ENCODE data around the gene DIDO1.

Gene DIDO1

GRCh38 chr20:62906647-62907375 lies 19.5 kb downstream of the DIDO1 start:
- no peak overlapping the region for H3K4me2 ChIP-seq (ENCODE audit: low read length)
- TF ChIP-seq CTCF (IDR thresholded peaks at IDR 0.05; ENCODE audit: low read depth, low read length) (no peak), EZH2phosphoT487 (IDR thresholded peaks at IDR 0.05; ENCODE audit: low read depth) (no peak)
- H3K27me3 ChIP-seq (ENCODE audit: low read depth, low read length) = no peaks in the 10 kb centered on the region
- no peak overlapping the region for H3K27ac ChIP-seq (ENCODE audit: low read length)
- peaks cover 31% of the 10 kb centered on the region for H3K4me1 ChIP-seq (ENCODE audit: low read length)
- H3K9ac ChIP-seq (ENCODE audit: low read length) = no peak overlapping the region
- H3K36me3 ChIP-seq (replicated peaks; ENCODE audit: low read depth, low read length) = peaks cover 76% of the 10 kb centered on the region
- H4K20me1 ChIP-seq (ENCODE audit: insufficient read depth, low read length) = peaks cover 37% of the 10 kb centered on the region
- H3K4me3 ChIP-seq (ENCODE audit: low read length) = no peak overlapping the region
- peaks cover 50% of the 10 kb centered on the region for H3K79me2 ChIP-seq (ENCODE audit: low read length)
- H2AFZ ChIP-seq (ENCODE audit: low read depth, low read length) = no peak overlapping the region
- no peaks in the 10 kb centered on the region for H3K9me3 ChIP-seq (ENCODE audit: insufficient read depth, low read length)

DNA sequence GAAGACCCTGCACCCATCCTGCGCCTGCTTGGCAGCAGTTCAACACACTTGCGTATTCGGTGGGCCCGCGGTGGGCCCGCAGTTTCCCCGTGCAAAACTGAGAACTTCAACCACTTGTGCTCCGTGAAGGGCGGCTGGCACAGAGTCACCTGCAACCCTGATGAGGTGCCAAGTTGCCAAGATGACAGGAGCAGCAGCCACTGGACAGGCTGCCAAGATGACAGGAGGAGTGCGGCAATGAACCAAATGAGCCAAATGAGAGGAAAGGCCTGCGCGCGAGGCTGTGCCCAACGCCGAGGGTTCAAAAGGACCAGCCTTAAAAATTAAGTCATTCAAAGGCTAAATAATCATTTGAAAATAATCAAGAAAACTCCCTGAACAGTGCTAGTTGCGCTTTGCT lies 20.1 kb downstream of the DIDO1 start:
- Histone ChIP-seq H4K20me1 (ENCODE audit: insufficient read depth, low read length) (peaks cover 34% of the 10 kb centered on the region), H3K36me3 (replicated peaks; ENCODE audit: low read depth, low read length) (peaks cover 75% of the 10 kb centered on the region), H3K9ac (ENCODE audit: low read length) (no peak overlapping the region), H3K4me2 (ENCODE audit: low read length) (no peak overlapping the region), H3K79me2 (ENCODE audit: low read length) (peaks cover 44% of the 10 kb centered on the region), H3K4me3 (ENCODE audit: low read length) (no peak overlapping the region), H3K27me3 (ENCODE audit: low read depth, low read length) (no peaks in the 10 kb centered on the region), H3K27ac (ENCODE audit: low read length) (no peak overlapping the region), H3K4me1 (ENCODE audit: low read length) (peaks cover 31% of the 10 kb centered on the region), H3K9me3 (ENCODE audit: insufficient read depth, low read length) (no peaks in the 10 kb centered on the region), H2AFZ (ENCODE audit: low read depth, low read length) (no peak overlapping the region)
- TF ChIP-seq CTCF (IDR thresholded peaks at IDR 0.05; ENCODE audit: low read depth, low read length) = no peak
- no peak for TF ChIP-seq EZH2phosphoT487 (IDR thresholded peaks at IDR 0.05; ENCODE audit: low read depth)

GRCh38 chr20:62905536-62906117 lies 20.7 kb downstream of the DIDO1 start:
- no peak overlapping the region for H3K4me2 ChIP-seq (ENCODE audit: low read length)
- TF ChIP-seq CTCF (IDR thresholded peaks at IDR 0.05; ENCODE audit: low read depth, low read length) (no peak), EZH2phosphoT487 (IDR thresholded peaks at IDR 0.05; ENCODE audit: low read depth) (no peak)
- H4K20me1 ChIP-seq (ENCODE audit: insufficient read depth, low read length) = peaks cover 34% of the 10 kb centered on the region
- H3K4me1 ChIP-seq (ENCODE audit: low read length) = peaks cover 37% of the 10 kb centered on the region
- no peak overlapping the region for H2AFZ ChIP-seq (ENCODE audit: low read depth, low read length)
- no peak overlapping the region for H3K4me3 ChIP-seq (ENCODE audit: low read length)
- no peaks in the 10 kb centered on the region for H3K27me3 ChIP-seq (ENCODE audit: low read depth, low read length)
- peaks cover 38% of the 10 kb centered on the region for H3K79me2 ChIP-seq (ENCODE audit: low read length)
- no peak overlapping the region for H3K9ac ChIP-seq (ENCODE audit: low read length)
- no peaks in the 10 kb centered on the region for H3K9me3 ChIP-seq (ENCODE audit: insufficient read depth, low read length)
- peaks cover 72% of the 10 kb centered on the region for H3K36me3 ChIP-seq (replicated peaks; ENCODE audit: low read depth, low read length)
- no peak overlapping the region for H3K27ac ChIP-seq (ENCODE audit: low read length)

GRCh38 chr20:62902926-62903615 lies 23.2 kb downstream of the DIDO1 start:
- Histone ChIP-seq H3K4me1 (ENCODE audit: low read length) (peaks cover 39% of the 10 kb centered on the region), H3K4me2 (ENCODE audit: low read length) (no peak overlapping the region), H3K27me3 (ENCODE audit: low read depth, low read length) (no peaks in the 10 kb centered on the region), H4K20me1 (ENCODE audit: insufficient read depth, low read length) (peaks cover 13% of the 10 kb centered on the region), H3K4me3 (ENCODE audit: low read length) (no peak overlapping the region), H3K9ac (ENCODE audit: low read length) (no peak overlapping the region), H3K9me3 (ENCODE audit: insufficient read depth, low read length) (no peaks in the 10 kb centered on the region), H3K79me2 (ENCODE audit: low read length) (peaks cover 26% of the 10 kb centered on the region), H3K27ac (ENCODE audit: low read length) (no peak overlapping the region), H3K36me3 (replicated peaks; ENCODE audit: low read depth, low read length) (peaks cover 57% of the 10 kb centered on the region), H2AFZ (ENCODE audit: low read depth, low read length) (no peak overlapping the region)
- TF ChIP-seq EZH2phosphoT487 (IDR thresholded peaks at IDR 0.05; ENCODE audit: low read depth) (no peak), CTCF (IDR thresholded peaks at IDR 0.05; ENCODE audit: low read depth, low read length) (no peak)
